Muscle of leg (tissue), 11 donors: ENCODE data around the gene KRT73. TPM values are rescaled to one million over a fixed set of nuclear protein-coding genes. Genes with fewer than 3 reads are reported as not detected.
"Not testable (repeated sequence)": the region's sequence is repeated elsewhere in the genome, so short reads cannot be mapped to it uniquely, and the experiment has no call there.

Experiments
- DNase-seq: peaks from one replicate; pipeline ENCODE4 v3.0.0; 2013
- H3K27ac ChIP-seq: one replicate; pipeline ENCODE4 v1.5.1; 2013; ENCODE audit warnings: mild to moderate bottlenecking, low read length, control low read depth
- H3K27me3 ChIP-seq: one replicate; pipeline ENCODE4 v1.6.1; 2013; ENCODE audit warnings: low read length; ENCODE audit not compliant: control insufficient read depth, insufficient read depth
- H3K36me3 ChIP-seq: one replicate; pipeline ENCODE4 v1.6.1; 2013; ENCODE audit warnings: low read length; ENCODE audit not compliant: control insufficient read depth, insufficient read depth
- H3K4me1 ChIP-seq: one replicate; pipeline ENCODE4 v1.6.1; 2013; ENCODE audit warnings: low read length; ENCODE audit not compliant: control insufficient read depth, insufficient read depth
- H3K4me3 ChIP-seq: one replicate; pipeline ENCODE4 v1.5.1; 2013; ENCODE audit warnings: low read length, control low read depth
- H3K9me3 ChIP-seq: replicated peaks from 2 replicates; pipeline ENCODE4 v1.6.1; 2013; ENCODE audit warnings: low read depth, low read length; ENCODE audit not compliant: control insufficient read depth
- WGBS: methylation state at CpG from one replicate; pipeline ENCODE4 v1.1.5; 2013; ENCODE audit warnings: missing lambda C conversion rate; ENCODE audit not compliant: insufficient coverage; 5-methylcytosine and 5-hydroxymethylcytosine counted together
- polyA plus RNA-seq, 8 donors: library from polyadenylated mRNA; unstranded; fragments of 120-200 nt; gene quantifications; one replicate each; pipeline versions ENCODE4 v1.2.1 to v1.2.3, GENCODE V29; 2013; ENCODE audit warnings: inconsistent platforms in 1 of 8, low replicate concordance in 1 of 8; ENCODE audit not compliant: insufficient read length in 8 of 8, insufficient read depth in 1 of 8
- total RNA-seq: library from RNA; stranded (reverse); fragments of 120-200 nt; gene quantifications from one replicate; pipeline ENCODE4 v1.2.4, GENCODE V29; 2013

Gene KRT73
- total and polyA plus RNA-seq, 9 donors, result 0.09 to 0.12 TPM; not detected in 7

- no peaks in the 10 kb centered on the region for H3K4me1 ChIP-seq
- 60% methylated on average over 5 of the region's 5 CpGs for WGBS
- H3K36me3 ChIP-seq, result no peaks in the 10 kb centered on the region
- H3K4me3 ChIP-seq, result no peak overlapping the region
- DNase-seq, result no peak
- H3K9me3 ChIP-seq, result no peaks in the 10 kb centered on the region
- peaks cover 59% of the 10 kb centered on the region for H3K27me3 ChIP-seq
- no peak overlapping the region for H3K27ac ChIP-seq
Measured at GRCh38 chr12:52602552-52602951, 15.8 kb downstream of the KRT73 start.

GRCh38 chr12:52601671-52602070, 16.7 kb downstream of the KRT73 start:
- H3K27me3 ChIP-seq, result peaks cover 62% of the 10 kb centered on the region
- H3K36me3 ChIP-seq, result no peaks in the 10 kb centered on the region
- no peak overlapping the region for H3K4me3 ChIP-seq
- no peaks in the 10 kb centered on the region for H3K4me1 ChIP-seq
- no peaks in the 10 kb centered on the region for H3K9me3 ChIP-seq
- WGBS, result 70% methylated on average over 2 of the region's 4 CpGs
- no peak for DNase-seq
- H3K27ac ChIP-seq, result no peak overlapping the region

- H3K36me3 ChIP-seq, result no peaks in the 10 kb centered on the region
- H3K4me1 ChIP-seq, result no peaks in the 10 kb centered on the region
- no peaks in the 10 kb centered on the region for H3K9me3 ChIP-seq
- no peak within 1 kb of the TSS for H3K27ac ChIP-seq
- DNase-seq, result no peak
- no peak within 1 kb of the TSS for H3K4me3 ChIP-seq
- 21% methylated on average over 47 of the region's 48 CpGs for WGBS
- H3K27me3 ChIP-seq, result peaks cover 66% of the 10 kb centered on the region
Measured at GRCh38 chr12:52600941-52601481, 17.3 kb downstream of the KRT73 start, which contains the start of gene KRT72. Gene KRT72 (minus strand): TSS chr12:52601463. CDS start chr12:52601452, 11 bp downstream.

- Histone ChIP-seq H3K27me3 (peaks cover 64% of the 10 kb centered on the region), H3K4me3 (no peak overlapping the region), H3K9me3 (no peaks in the 10 kb centered on the region), H3K4me1 (no peaks in the 10 kb centered on the region), H3K27ac (no peak overlapping the region), H3K36me3 (no peaks in the 10 kb centered on the region)
- DNase-seq, result no peak
- 97% methylated on average over 6 of the region's 12 CpGs for WGBS
Measured at GRCh38 chr12:52600475-52600874, 17.9 kb downstream of the KRT73 start.

GRCh38 chr12:52600071-52600470, 18.3 kb downstream of the KRT73 start:
- Histone ChIP-seq H3K27me3 (peaks cover 64% of the 10 kb centered on the region), H3K27ac (no peak overlapping the region)

GRCh38 chr12:52598966-52599365, 19.4 kb downstream of the KRT73 start:
- Histone ChIP-seq H3K27ac (no peak overlapping the region), H3K4me1 (no peaks in the 10 kb centered on the region), H3K9me3 (no peaks in the 10 kb centered on the region), H3K27me3 (peaks cover 59% of the 10 kb centered on the region), H3K36me3 (no peaks in the 10 kb centered on the region), H3K4me3 (no peak overlapping the region)
- WGBS, result 94% methylated on average over 5 of the region's 5 CpGs
- no peak for DNase-seq

More at GRCh38 chr12:52600071-52600470, 18.3 kb downstream of the KRT73 start:
- 80% methylated on average over 1 of the region's 2 CpGs for WGBS
- no peak for DNase-seq
- Histone ChIP-seq H3K9me3 (no peaks in the 10 kb centered on the region), H3K36me3 (no peaks in the 10 kb centered on the region), H3K4me3 (no peak overlapping the region), H3K4me1 (no peaks in the 10 kb centered on the region)

- H3K36me3 ChIP-seq, H3K9me3 ChIP-seq: not testable (repeated sequence)
- peaks cover 24% of the 10 kb centered on the region for H3K27me3 ChIP-seq
Measured at GRCh38 chr12:52594237-52594636, 24.1 kb downstream of the KRT73 start.

GRCh38 chr12:52591521-52591920, 26.8 kb downstream of the KRT73 start:
- DNase-seq, result no peak
- 88% methylated on average over 8 of the region's 11 CpGs for WGBS
- Histone ChIP-seq H3K9me3 (no peaks in the 10 kb centered on the region), H3K36me3 (no peaks in the 10 kb centered on the region), H3K27ac (no peak overlapping the region), H3K27me3 (peaks cover 14% of the 10 kb centered on the region), H3K4me1 (no peaks in the 10 kb centered on the region), H3K4me3 (no peak overlapping the region)

More at GRCh38 chr12:52594237-52594636, 24.1 kb downstream of the KRT73 start:
- H3K4me3 ChIP-seq, H3K4me1 ChIP-seq, H3K27ac ChIP-seq, DNase-seq: not testable (repeated sequence)
- WGBS, result no CpG with 5 or more reads among the region's 4 CpGs

GRCh38 chr12:52590021-52590420, 28.3 kb downstream of the KRT73 start:
- H3K36me3 ChIP-seq, result no peaks in the 10 kb centered on the region
- H3K4me3 ChIP-seq, result no peak overlapping the region
- H3K27ac ChIP-seq, result no peak overlapping the region
- H3K4me1 ChIP-seq, result peaks cover 10% of the 10 kb centered on the region
- H3K9me3 ChIP-seq, result no peaks in the 10 kb centered on the region
- peaks cover 12% of the 10 kb centered on the region for H3K27me3 ChIP-seq
- DNase-seq, result no peak
- WGBS, result 88% methylated on average over 6 of the region's 6 CpGs

- H3K9me3 ChIP-seq, result no peaks in the 10 kb centered on the region
- H3K4me3 ChIP-seq, result no peak overlapping the region
Measured at GRCh38 chr12:52587563-52587962, 30.8 kb downstream of the KRT73 start.

GRCh38 chr12:52585946-52586345, 32.4 kb downstream of the KRT73 start:
- Histone ChIP-seq H3K36me3 (no peaks in the 10 kb centered on the region), H3K27me3 (peaks cover 9% of the 10 kb centered on the region), H3K4me1 (peaks cover 10% of the 10 kb centered on the region), H3K4me3 (no peak overlapping the region), H3K9me3 (no peaks in the 10 kb centered on the region), H3K27ac (no peak overlapping the region)
- peak; percentile 72 for DNase-seq
- WGBS, result 23% methylated on average over 2 of the region's 9 CpGs

More at GRCh38 chr12:52587563-52587962, 30.8 kb downstream of the KRT73 start:
- WGBS, result 75% methylated on average over 17 of the region's 17 CpGs
- no peaks in the 10 kb centered on the region for H3K36me3 ChIP-seq
- no peak overlapping the region for H3K27ac ChIP-seq
- DNase-seq, result no peak
- peaks cover 10% of the 10 kb centered on the region for H3K27me3 ChIP-seq
- H3K4me1 ChIP-seq, result peaks cover 10% of the 10 kb centered on the region
